Measurements from ENCODE around the gene SHB. TPM values are rescaled to one million over a fixed set of nuclear protein-coding genes. Genes with fewer than 3 reads are reported as not detected.

The SHB gene
- total RNA-seq, 4 donors from 2014 or later = 12.3 to 22.9 (median 16.3) TPM

DNA sequence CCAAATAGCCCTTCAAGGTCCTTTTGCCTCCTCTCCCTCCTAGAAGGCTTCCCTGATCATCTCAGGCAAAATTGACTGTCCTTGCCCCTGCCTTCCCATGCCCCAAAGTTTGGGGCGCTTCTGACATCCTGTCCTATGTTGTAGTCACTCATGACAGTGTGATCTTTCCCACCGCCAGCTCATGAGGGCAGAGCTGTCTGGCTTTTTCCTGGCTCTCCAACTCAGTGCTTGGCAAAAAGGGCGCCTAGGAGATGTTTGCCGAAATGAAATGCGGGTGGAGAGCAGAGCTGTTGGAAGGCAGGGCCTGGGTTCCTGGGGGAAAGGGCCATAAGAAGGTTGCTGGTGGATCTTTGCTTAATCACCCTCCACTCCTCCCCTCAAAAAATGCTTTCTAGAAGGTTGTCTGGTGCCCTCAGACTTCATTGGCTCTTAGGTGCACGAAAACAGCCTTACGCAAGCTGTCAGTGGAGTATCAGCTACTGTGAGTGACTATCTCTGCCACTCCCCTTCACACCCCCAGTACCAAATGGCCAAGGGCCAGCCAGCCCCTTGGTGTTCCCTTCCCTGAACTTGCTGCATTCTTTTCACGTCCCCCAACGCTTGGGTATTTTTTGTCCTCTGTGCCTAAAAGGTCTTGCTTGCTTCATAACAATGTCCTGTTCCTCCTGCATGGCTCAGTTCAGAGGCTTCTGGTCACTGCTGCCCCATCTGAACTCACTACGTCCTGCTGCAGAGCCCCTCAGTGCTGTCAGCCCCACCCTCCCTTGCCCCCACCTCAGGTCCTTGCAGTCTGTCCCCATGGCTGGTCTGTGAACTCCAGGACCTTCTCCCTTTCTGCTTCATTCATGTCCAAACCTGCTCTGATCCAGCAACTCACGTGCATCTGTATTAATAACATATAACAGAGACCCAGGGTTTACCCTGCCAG is 162.5 kb downstream of the SHB start:
- no peaks in the 10 kb centered on the region for H3K9me3 ChIP-seq
- WGBS = 86% methylated on average over 11 of the region's 11 CpGs
- TF ChIP-seq EP300 (IDR thresholded peaks at IDR 0.05) (no peak), POLR2A (IDR thresholded peaks at IDR 0.05) (no peak), POLR2AphosphoS5 (IDR thresholded peaks at IDR 0.05) (no peak)
- TF ChIP-seq, protein P1, sequence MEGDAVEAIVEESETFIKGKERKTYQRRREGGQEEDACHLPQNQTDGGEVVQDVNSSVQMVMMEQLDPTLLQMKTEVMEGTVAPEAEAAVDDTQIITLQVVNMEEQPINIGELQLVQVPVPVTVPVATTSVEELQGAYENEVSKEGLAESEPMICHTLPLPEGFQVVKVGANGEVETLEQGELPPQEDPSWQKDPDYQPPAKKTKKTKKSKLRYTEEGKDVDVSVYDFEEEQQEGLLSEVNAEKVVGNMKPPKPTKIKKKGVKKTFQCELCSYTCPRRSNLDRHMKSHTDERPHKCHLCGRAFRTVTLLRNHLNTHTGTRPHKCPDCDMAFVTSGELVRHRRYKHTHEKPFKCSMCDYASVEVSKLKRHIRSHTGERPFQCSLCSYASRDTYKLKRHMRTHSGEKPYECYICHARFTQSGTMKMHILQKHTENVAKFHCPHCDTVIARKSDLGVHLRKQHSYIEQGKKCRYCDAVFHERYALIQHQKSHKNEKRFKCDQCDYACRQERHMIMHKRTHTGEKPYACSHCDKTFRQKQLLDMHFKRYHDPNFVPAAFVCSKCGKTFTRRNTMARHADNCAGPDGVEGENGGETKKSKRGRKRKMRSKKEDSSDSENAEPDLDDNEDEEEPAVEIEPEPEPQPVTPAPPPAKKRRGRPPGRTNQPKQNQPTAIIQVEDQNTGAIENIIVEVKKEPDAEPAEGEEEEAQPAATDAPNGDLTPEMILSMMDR (IDR thresholded peaks at IDR 0.05) = no peak
- H3K4me1 ChIP-seq = peaks cover 22% of the 10 kb centered on the region
- H3K27me3 ChIP-seq = no peaks in the 10 kb centered on the region
- peak; percentile 38 to 60 for DNase-seq (ENCODE audit: low spot score in 2 of 2)
- H3K4me3 ChIP-seq = no peak overlapping the region
- no peak overlapping the region for H3K27ac ChIP-seq
- no peaks in the 10 kb centered on the region for H3K36me3 ChIP-seq

DNA sequence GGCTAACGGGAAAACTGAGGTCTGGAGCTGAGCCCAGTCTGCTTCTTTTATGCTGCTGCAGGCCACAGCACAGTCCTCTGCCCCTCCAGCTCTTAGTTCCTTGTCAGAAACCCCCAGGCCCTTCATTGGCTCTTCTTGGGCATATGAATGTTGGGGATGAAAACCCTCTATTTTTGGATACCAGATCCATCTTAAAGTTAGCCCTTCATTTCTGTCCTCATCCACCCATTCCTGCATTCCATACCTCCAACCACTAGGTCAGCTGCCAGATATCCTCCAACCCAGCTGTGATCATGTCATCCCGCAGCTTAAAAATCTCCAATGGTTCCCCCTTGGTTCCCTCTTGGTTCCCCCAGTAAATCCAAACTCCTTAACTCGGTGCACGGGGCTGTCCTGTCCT is 163.3 kb downstream of the SHB start:
- TF ChIP-seq POLR2AphosphoS5 (IDR thresholded peaks at IDR 0.05) = no peak
- no peak for TF ChIP-seq POLR2A (IDR thresholded peaks at IDR 0.05)
- TF ChIP-seq EP300 (IDR thresholded peaks at IDR 0.05) = no peak
- TF ChIP-seq, protein P1 (IDR thresholded peaks at IDR 0.05) = no peak
- WGBS = 94% methylated on average over 4 of the region's 4 CpGs
- H3K4me1 ChIP-seq = peaks cover 22% of the 10 kb centered on the region

DNA sequence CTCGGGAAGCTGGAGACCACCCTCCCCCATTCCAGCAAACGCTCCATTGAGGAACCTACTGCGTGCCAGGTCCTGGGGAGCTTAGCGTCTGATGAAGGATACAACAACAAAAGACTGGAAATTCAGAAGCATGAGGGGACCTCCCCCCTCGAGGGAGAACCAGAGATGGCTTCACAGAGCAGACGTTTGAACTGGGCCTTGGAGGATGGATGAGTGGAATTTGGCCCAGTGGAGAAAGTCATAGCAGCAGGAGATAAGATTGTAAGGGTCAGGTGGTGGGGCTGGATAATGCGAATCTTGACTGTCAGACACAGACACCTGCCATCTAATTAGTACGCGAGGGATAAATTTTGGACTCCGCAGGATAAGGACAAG is 163.9 kb downstream of the SHB start:
- Histone ChIP-seq H3K27ac (no peak overlapping the region), H3K4me3 (peak overlapping the region; percentile 76), H3K4me1 (peaks cover 22% of the 10 kb centered on the region), H3K9me3 (no peaks in the 10 kb centered on the region), H3K27me3 (no peaks in the 10 kb centered on the region), H3K36me3 (no peaks in the 10 kb centered on the region)
- TF ChIP-seq, protein P1 (IDR thresholded peaks at IDR 0.05) = no peak
- TF ChIP-seq POLR2AphosphoS5 (IDR thresholded peaks at IDR 0.05) = no peak
- WGBS = 77% methylated on average over 10 of the region's 10 CpGs
- no peak for DNase-seq (ENCODE audit: low spot score in 2 of 2)

More for the DNA sequence above, 163.3 kb downstream of the SHB start:
- no peaks in the 10 kb centered on the region for H3K36me3 ChIP-seq
- no peak overlapping the region for H3K27ac ChIP-seq
- no peaks in the 10 kb centered on the region for H3K9me3 ChIP-seq
- no peak overlapping the region for H3K4me3 ChIP-seq
- H3K27me3 ChIP-seq = no peaks in the 10 kb centered on the region
- peak in 1 of 2 donors; percentile 38 for DNase-seq (ENCODE audit: low spot score in 2 of 2)

DNA sequence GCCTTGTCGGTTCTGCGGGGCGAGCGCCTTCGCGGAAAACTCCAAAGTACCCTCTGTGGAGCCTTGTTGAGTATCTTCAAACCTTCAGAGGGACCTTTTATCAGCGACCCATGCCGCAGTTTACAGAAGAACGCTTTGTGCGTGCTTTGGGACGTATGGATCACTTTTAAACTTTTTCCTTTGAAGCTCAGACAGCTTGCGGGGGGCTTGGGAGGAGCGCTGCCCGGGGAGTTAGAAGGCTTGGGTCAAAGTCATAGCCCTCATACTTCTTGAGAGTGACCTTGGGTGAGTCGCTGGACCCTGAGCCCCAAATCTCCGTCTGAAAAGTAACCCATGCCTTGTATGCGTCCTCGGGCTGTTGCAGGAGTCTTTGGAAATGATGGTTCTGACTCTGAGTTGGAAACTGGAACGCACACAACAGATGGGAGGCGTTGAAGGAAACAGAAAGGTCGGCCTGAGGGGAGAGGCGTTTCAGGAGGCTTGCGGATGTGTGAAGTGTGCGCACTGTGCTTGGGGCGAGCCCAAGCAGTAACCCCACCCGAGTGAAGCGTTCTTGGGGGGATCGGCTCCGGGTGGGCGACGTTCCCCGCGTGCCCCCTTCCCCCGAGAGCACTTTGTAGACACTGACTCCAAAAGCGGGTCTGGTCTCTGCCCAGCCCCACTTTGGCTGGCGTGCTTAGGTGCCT is 164.4 kb downstream of the SHB start:
- peak in 1 of 2 donors; percentile 72 for DNase-seq (ENCODE audit: low spot score in 2 of 2)
- Histone ChIP-seq H3K4me3 (peak overlapping the region; percentile 76), H3K27ac (peak overlapping the region; percentile 80), H3K36me3 (peaks cover under 1% of the 10 kb centered on the region), H3K27me3 (no peaks in the 10 kb centered on the region), H3K9me3 (no peaks in the 10 kb centered on the region), H3K4me1 (peaks cover 22% of the 10 kb centered on the region)
- WGBS = 17% methylated on average over 31 of the region's 36 CpGs
- TF ChIP-seq POLR2A (IDR thresholded peaks at IDR 0.05) = no peak
- TF ChIP-seq, protein P1 (IDR thresholded peaks at IDR 0.05) = no peak
- TF ChIP-seq EP300 (IDR thresholded peaks at IDR 0.05) = no peak
- no peak for TF ChIP-seq POLR2AphosphoS5 (IDR thresholded peaks at IDR 0.05)
